ENCODE measurements around the gene PIK3CD. TPM values are rescaled to one million over a fixed set of nuclear protein-coding genes. Genes with fewer than 3 reads are reported as not detected.

Gene PIK3CD
- total RNA-seq, 1 experiment from 2014 or later = 4.5 TPM

GRCh38 chr1:9643351-9644256 is 7.9 kb upstream of the PIK3CD start:
- intact Hi-C loops (cut with micrococcal nuclease) = no loop called here
- no peak for ATAC-seq
- POLR2A ChIA-PET (ENCODE audit: unreplicated experiment) = no interaction called here

GRCh38 chr1:9646037-9646436 is 5.5 kb upstream of the PIK3CD start:
- H3K9me3 ChIP-seq (ENCODE audit: low read length) = no peaks in the 10 kb centered on the region
- H3K4me2 ChIP-seq (ENCODE audit: low read length) = no peak overlapping the region
- BruUV-seq (replicated peaks) = no TSS peak
- H3K27ac ChIP-seq (ENCODE audit: low read length) = no peak overlapping the region
- POLR2A ChIA-PET (ENCODE audit: unreplicated experiment) = no interaction called here
- no peak for TF ChIP-seq EZH2phosphoT487 (IDR thresholded peaks at IDR 0.05; ENCODE audit: borderline replicate concordance, low read length)
- H4K20me1 ChIP-seq (ENCODE audit: low read length) = no peaks in the 10 kb centered on the region
- no peaks in the 10 kb centered on the region for H3K79me2 ChIP-seq (ENCODE audit: low read length)
- no peak for DNase-seq
- no peak for ATAC-seq
- H3K9ac ChIP-seq (ENCODE audit: low read length) = no peak overlapping the region
- H3K27me3 ChIP-seq (ENCODE audit: low read length) = peaks cover 6% of the 10 kb centered on the region; the same call in 1 of the 2 replicates
- CTCF ChIA-PET = no interaction called here
- no peaks in the 10 kb centered on the region for H3F3A ChIP-seq (ENCODE audit: low read length, unreplicated experiment)
- no peaks in the 10 kb centered on the region for H3K9me2 ChIP-seq (replicated peaks; ENCODE audit: low read length)
- no peak overlapping the region for H2AFZ ChIP-seq (ENCODE audit: low read length)
- H3K4me1 ChIP-seq (ENCODE audit: insufficient read depth, low read length) = no peaks in the 10 kb centered on the region
- no peak overlapping the region for H3K4me3 ChIP-seq (ENCODE audit: low read length)
- no peaks in the 10 kb centered on the region for H3K36me3 ChIP-seq (ENCODE audit: low read depth, low read length)
- intact Hi-C loops (cut with micrococcal nuclease) = no loop called here

More at GRCh38 chr1:9643351-9644256, 7.9 kb upstream of the PIK3CD start:
- no peak overlapping the region for H3K4me3 ChIP-seq (ENCODE audit: low read length)
- H3K27ac ChIP-seq (ENCODE audit: low read length) = no peak overlapping the region
- CTCF ChIA-PET = no interaction called here
- H3K9me2 ChIP-seq (replicated peaks; ENCODE audit: low read length) = no peaks in the 10 kb centered on the region
- no peak for TF ChIP-seq EZH2 (IDR thresholded peaks at IDR 0.05; ENCODE audit: low read length, unreplicated experiment)
- TF ChIP-seq EZH2phosphoT487 (IDR thresholded peaks at IDR 0.05; ENCODE audit: borderline replicate concordance, low read length) = no peak
- TF ChIP-seq, protein P1, sequence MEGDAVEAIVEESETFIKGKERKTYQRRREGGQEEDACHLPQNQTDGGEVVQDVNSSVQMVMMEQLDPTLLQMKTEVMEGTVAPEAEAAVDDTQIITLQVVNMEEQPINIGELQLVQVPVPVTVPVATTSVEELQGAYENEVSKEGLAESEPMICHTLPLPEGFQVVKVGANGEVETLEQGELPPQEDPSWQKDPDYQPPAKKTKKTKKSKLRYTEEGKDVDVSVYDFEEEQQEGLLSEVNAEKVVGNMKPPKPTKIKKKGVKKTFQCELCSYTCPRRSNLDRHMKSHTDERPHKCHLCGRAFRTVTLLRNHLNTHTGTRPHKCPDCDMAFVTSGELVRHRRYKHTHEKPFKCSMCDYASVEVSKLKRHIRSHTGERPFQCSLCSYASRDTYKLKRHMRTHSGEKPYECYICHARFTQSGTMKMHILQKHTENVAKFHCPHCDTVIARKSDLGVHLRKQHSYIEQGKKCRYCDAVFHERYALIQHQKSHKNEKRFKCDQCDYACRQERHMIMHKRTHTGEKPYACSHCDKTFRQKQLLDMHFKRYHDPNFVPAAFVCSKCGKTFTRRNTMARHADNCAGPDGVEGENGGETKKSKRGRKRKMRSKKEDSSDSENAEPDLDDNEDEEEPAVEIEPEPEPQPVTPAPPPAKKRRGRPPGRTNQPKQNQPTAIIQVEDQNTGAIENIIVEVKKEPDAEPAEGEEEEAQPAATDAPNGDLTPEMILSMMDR (conservative IDR thresholded peaks at IDR 0.05; ENCODE audit: low read depth, low read length) = no peak
- no peaks in the 10 kb centered on the region for H3K27me3 ChIP-seq (ENCODE audit: low read length)
- H3K4me1 ChIP-seq (ENCODE audit: insufficient read depth, low read length) = no peaks in the 10 kb centered on the region
- H2AFZ ChIP-seq (ENCODE audit: low read length) = no peak overlapping the region
- no peak for DNase-seq
- H3K9me3 ChIP-seq (ENCODE audit: low read length) = no peaks in the 10 kb centered on the region
- no peaks in the 10 kb centered on the region for H3K36me3 ChIP-seq (ENCODE audit: low read depth, low read length)
- H3K79me2 ChIP-seq (ENCODE audit: low read length) = no peaks in the 10 kb centered on the region
- H3F3A ChIP-seq (ENCODE audit: low read length, unreplicated experiment) = no peaks in the 10 kb centered on the region
- no peak overlapping the region for H3K4me2 ChIP-seq (ENCODE audit: low read length)
- no peaks in the 10 kb centered on the region for H4K20me1 ChIP-seq (ENCODE audit: low read length)
- no peak overlapping the region for H3K9ac ChIP-seq (ENCODE audit: low read length)
- no TSS peak for BruUV-seq (replicated peaks)

DNA sequence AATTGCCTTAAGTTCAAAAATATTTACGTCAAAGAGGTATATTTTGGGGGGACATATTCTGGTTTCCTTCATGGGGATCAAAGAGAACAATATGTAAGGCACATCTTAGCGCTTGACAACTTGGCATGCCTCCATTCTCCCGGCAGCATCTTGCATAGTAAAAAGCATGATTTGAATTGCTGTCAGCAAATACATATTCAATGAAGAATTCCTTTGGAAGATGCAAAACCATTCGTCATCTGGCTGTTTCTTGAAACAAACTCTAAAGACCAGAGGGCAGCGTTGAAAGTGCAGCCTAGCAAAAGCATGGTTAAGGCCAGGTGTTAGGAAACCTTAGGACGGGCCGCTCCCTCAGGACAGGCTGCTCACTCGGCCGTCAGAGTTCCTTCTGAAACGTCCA is 3.4 kb upstream of the PIK3CD start:
- Histone ChIP-seq H3K4me2 (ENCODE audit: low read length) (no peak overlapping the region), H3K9me3 (ENCODE audit: low read length) (no peaks in the 10 kb centered on the region), H4K20me1 (ENCODE audit: low read length) (no peaks in the 10 kb centered on the region), H3K4me1 (ENCODE audit: insufficient read depth, low read length) (no peaks in the 10 kb centered on the region), H3K36me3 (ENCODE audit: low read depth, low read length) (no peaks in the 10 kb centered on the region), H3K27ac (ENCODE audit: low read length) (no peak overlapping the region), H3F3A (ENCODE audit: low read length, unreplicated experiment) (no peaks in the 10 kb centered on the region), H3K4me3 (ENCODE audit: low read length) (no peak overlapping the region), H2AFZ (ENCODE audit: low read length) (no peak overlapping the region), H3K27me3 (ENCODE audit: low read length) (peaks cover 27% of the 10 kb centered on the region; the same call in 1 of the 2 replicates), H3K79me2 (ENCODE audit: low read length) (no peaks in the 10 kb centered on the region), H3K9ac (ENCODE audit: low read length) (no peak overlapping the region), H3K9me2 (replicated peaks; ENCODE audit: low read length) (no peaks in the 10 kb centered on the region)
- no peak for DNase-seq
- TF ChIP-seq, protein P1 (conservative IDR thresholded peaks at IDR 0.05; ENCODE audit: low read depth, low read length) = no peak
- TF ChIP-seq EZH2phosphoT487 (IDR thresholded peaks at IDR 0.05; ENCODE audit: borderline replicate concordance, low read length) (no peak), EZH2 (IDR thresholded peaks at IDR 0.05; ENCODE audit: low read length, unreplicated experiment) (no peak)
- BruUV-seq (replicated peaks) = no TSS peak
- ChIA-PET CTCF (no interaction called here), POLR2A (ENCODE audit: unreplicated experiment) (no interaction called here)
- intact Hi-C loops (cut with micrococcal nuclease) = no loop called here
- ATAC-seq = no peak
